Measurements from ENCODE around the gene TRHDE.

Gene TRHDE

GRCh38 chr12:72543777-72544467 is 271.8 kb downstream of the TRHDE start:
- Histone ChIP-seq H3K9ac (ENCODE audit: low read depth, low read length) (no peak overlapping the region), H3K36me3 (ENCODE audit: control insufficient read depth, insufficient read depth, low read length) (no peaks in the 10 kb centered on the region), H3K27ac (ENCODE audit: low read depth, low read length) (no peak overlapping the region), H3K27me3 (ENCODE audit: control insufficient read depth, insufficient read depth, low read length) (no peaks in the 10 kb centered on the region), H3K4me1 (ENCODE audit: control insufficient read depth, insufficient read depth, low read length) (peaks cover 5% of the 10 kb centered on the region), H3K4me3 (ENCODE audit: low read depth, low read length) (no peak overlapping the region), H3K9me3 (ENCODE audit: control insufficient read depth, insufficient read depth, low read length) (no peaks in the 10 kb centered on the region)

GRCh38 chr12:72546106-72546505 is 273.9 kb downstream of the TRHDE start:
- no peaks in the 10 kb centered on the region for H3K9me3 ChIP-seq (ENCODE audit: control insufficient read depth, insufficient read depth, low read length)
- no peak overlapping the region for H3K4me3 ChIP-seq (ENCODE audit: low read depth, low read length)
- H3K27me3 ChIP-seq (ENCODE audit: control insufficient read depth, insufficient read depth, low read length) = no peaks in the 10 kb centered on the region
- peaks cover 5% of the 10 kb centered on the region for H3K4me1 ChIP-seq (ENCODE audit: control insufficient read depth, insufficient read depth, low read length)
- H3K9ac ChIP-seq (ENCODE audit: low read depth, low read length) = no peak overlapping the region
- H3K27ac ChIP-seq (ENCODE audit: low read depth, low read length) = no peak overlapping the region
- no peaks in the 10 kb centered on the region for H3K36me3 ChIP-seq (ENCODE audit: control insufficient read depth, insufficient read depth, low read length)

GRCh38 chr12:72547573-72547972 is 275.4 kb downstream of the TRHDE start:
- Histone ChIP-seq H3K36me3 (ENCODE audit: control insufficient read depth, insufficient read depth, low read length) (no peaks in the 10 kb centered on the region), H3K9ac (ENCODE audit: low read depth, low read length) (no peak overlapping the region), H3K27me3 (ENCODE audit: control insufficient read depth, insufficient read depth, low read length) (no peaks in the 10 kb centered on the region), H3K9me3 (ENCODE audit: control insufficient read depth, insufficient read depth, low read length) (no peaks in the 10 kb centered on the region), H3K4me3 (ENCODE audit: low read depth, low read length) (no peak overlapping the region), H3K27ac (ENCODE audit: low read depth, low read length) (no peak overlapping the region), H3K4me1 (ENCODE audit: control insufficient read depth, insufficient read depth, low read length) (peaks cover 5% of the 10 kb centered on the region)

- no peaks in the 10 kb centered on the region for H3K27me3 ChIP-seq (ENCODE audit: control insufficient read depth, insufficient read depth, low read length)
- H3K4me3 ChIP-seq (ENCODE audit: low read depth, low read length) = no peak overlapping the region
- H3K9ac ChIP-seq (ENCODE audit: low read depth, low read length) = no peak overlapping the region
- no peaks in the 10 kb centered on the region for H3K36me3 ChIP-seq (ENCODE audit: control insufficient read depth, insufficient read depth, low read length)
- H3K27ac ChIP-seq (ENCODE audit: low read depth, low read length) = no peak overlapping the region
- H3K4me1 ChIP-seq (ENCODE audit: control insufficient read depth, insufficient read depth, low read length) = peaks cover 5% of the 10 kb centered on the region
- H3K9me3 ChIP-seq (ENCODE audit: control insufficient read depth, insufficient read depth, low read length) = no peaks in the 10 kb centered on the region
Measured at GRCh38 chr12:72549184-72549583, 277.0 kb downstream of the TRHDE start.

GRCh38 chr12:72560003-72560769 is 288.0 kb downstream of the TRHDE start:
- no peak overlapping the region for H3K9ac ChIP-seq (ENCODE audit: low read depth, low read length)
- no peaks in the 10 kb centered on the region for H3K27me3 ChIP-seq (ENCODE audit: control insufficient read depth, insufficient read depth, low read length)
- no peaks in the 10 kb centered on the region for H3K36me3 ChIP-seq (ENCODE audit: control insufficient read depth, insufficient read depth, low read length)
- no peaks in the 10 kb centered on the region for H3K4me1 ChIP-seq (ENCODE audit: control insufficient read depth, insufficient read depth, low read length)
- H3K27ac ChIP-seq (ENCODE audit: low read depth, low read length) = no peak overlapping the region
- H3K9me3 ChIP-seq (ENCODE audit: control insufficient read depth, insufficient read depth, low read length) = no peaks in the 10 kb centered on the region
- no peak overlapping the region for H3K4me3 ChIP-seq (ENCODE audit: low read depth, low read length)

- Histone ChIP-seq H3K4me3 (ENCODE audit: low read depth, low read length) (no peak overlapping the region), H3K9me3 (ENCODE audit: control insufficient read depth, insufficient read depth, low read length) (no peaks in the 10 kb centered on the region), H3K9ac (ENCODE audit: low read depth, low read length) (no peak overlapping the region), H3K27me3 (ENCODE audit: control insufficient read depth, insufficient read depth, low read length) (no peaks in the 10 kb centered on the region), H3K27ac (ENCODE audit: low read depth, low read length) (no peak overlapping the region), H3K4me1 (ENCODE audit: control insufficient read depth, insufficient read depth, low read length) (peaks cover 3% of the 10 kb centered on the region; the same call in 1 of the 2 replicates), H3K36me3 (ENCODE audit: control insufficient read depth, insufficient read depth, low read length) (no peaks in the 10 kb centered on the region)
Measured at GRCh38 chr12:72570601-72571000, 298.4 kb downstream of the TRHDE start.

GRCh38 chr12:72574138-72574537 is 302.0 kb downstream of the TRHDE start:
- no peak overlapping the region for H3K27ac ChIP-seq (ENCODE audit: low read depth, low read length)

GRCh38 chr12:72578327-72578726 is 306.2 kb downstream of the TRHDE start:
- Histone ChIP-seq H3K27ac (ENCODE audit: low read depth, low read length) (no peak overlapping the region), H3K4me1 (ENCODE audit: control insufficient read depth, insufficient read depth, low read length) (no peaks in the 10 kb centered on the region), H3K9ac (ENCODE audit: low read depth, low read length) (no peak overlapping the region), H3K27me3 (ENCODE audit: control insufficient read depth, insufficient read depth, low read length) (no peaks in the 10 kb centered on the region), H3K9me3 (ENCODE audit: control insufficient read depth, insufficient read depth, low read length) (no peaks in the 10 kb centered on the region), H3K36me3 (ENCODE audit: control insufficient read depth, insufficient read depth, low read length) (no peaks in the 10 kb centered on the region), H3K4me3 (ENCODE audit: low read depth, low read length) (no peak overlapping the region)

More at GRCh38 chr12:72574138-72574537, 302.0 kb downstream of the TRHDE start:
- no peak overlapping the region for H3K4me3 ChIP-seq (ENCODE audit: low read depth, low read length)
- no peaks in the 10 kb centered on the region for H3K9me3 ChIP-seq (ENCODE audit: control insufficient read depth, insufficient read depth, low read length)
- no peaks in the 10 kb centered on the region for H3K36me3 ChIP-seq (ENCODE audit: control insufficient read depth, insufficient read depth, low read length)
- H3K27me3 ChIP-seq (ENCODE audit: control insufficient read depth, insufficient read depth, low read length) = no peaks in the 10 kb centered on the region
- H3K9ac ChIP-seq (ENCODE audit: low read depth, low read length) = no peak overlapping the region
- H3K4me1 ChIP-seq (ENCODE audit: control insufficient read depth, insufficient read depth, low read length) = peaks cover 3% of the 10 kb centered on the region; the same call in 1 of the 2 replicates

GRCh38 chr12:72586456-72586855 is 314.3 kb downstream of the TRHDE start:
- Histone ChIP-seq H3K36me3 (ENCODE audit: control insufficient read depth, insufficient read depth, low read length) (no peaks in the 10 kb centered on the region), H3K4me3 (ENCODE audit: low read depth, low read length) (no peak overlapping the region), H3K9ac (ENCODE audit: low read depth, low read length) (no peak overlapping the region), H3K27ac (ENCODE audit: low read depth, low read length) (no peak overlapping the region), H3K27me3 (ENCODE audit: control insufficient read depth, insufficient read depth, low read length) (no peaks in the 10 kb centered on the region), H3K4me1 (ENCODE audit: control insufficient read depth, insufficient read depth, low read length) (no peaks in the 10 kb centered on the region), H3K9me3 (ENCODE audit: control insufficient read depth, insufficient read depth, low read length) (no peaks in the 10 kb centered on the region)

- no peaks in the 10 kb centered on the region for H3K27me3 ChIP-seq (ENCODE audit: control insufficient read depth, insufficient read depth, low read length)
- no peaks in the 10 kb centered on the region for H3K4me1 ChIP-seq (ENCODE audit: control insufficient read depth, insufficient read depth, low read length)
- no peak overlapping the region for H3K9ac ChIP-seq (ENCODE audit: low read depth, low read length)
- H3K9me3 ChIP-seq (ENCODE audit: control insufficient read depth, insufficient read depth, low read length) = peaks cover 19% of the 10 kb centered on the region
- H3K27ac ChIP-seq (ENCODE audit: low read depth, low read length) = no peak overlapping the region
- H3K4me3 ChIP-seq (ENCODE audit: low read depth, low read length) = no peak overlapping the region
- no peaks in the 10 kb centered on the region for H3K36me3 ChIP-seq (ENCODE audit: control insufficient read depth, insufficient read depth, low read length)
Measured at GRCh38 chr12:72602581-72602980, 330.4 kb downstream of the TRHDE start.

GRCh38 chr12:72605975-72606374 is 333.8 kb downstream of the TRHDE start:
- Histone ChIP-seq H3K9me3 (ENCODE audit: control insufficient read depth, insufficient read depth, low read length) (peaks cover 7% of the 10 kb centered on the region), H3K27ac (ENCODE audit: low read depth, low read length) (no peak overlapping the region), H3K4me3 (ENCODE audit: low read depth, low read length) (no peak overlapping the region), H3K36me3 (ENCODE audit: control insufficient read depth, insufficient read depth, low read length) (no peaks in the 10 kb centered on the region), H3K27me3 (ENCODE audit: control insufficient read depth, insufficient read depth, low read length) (no peaks in the 10 kb centered on the region), H3K9ac (ENCODE audit: low read depth, low read length) (no peak overlapping the region), H3K4me1 (ENCODE audit: control insufficient read depth, insufficient read depth, low read length) (peaks cover 20% of the 10 kb centered on the region)
